Ectodermal cell (in vitro differentiated cells): ENCODE results near the gene RBMS3.
"Not testable (repeated sequence)": the region's sequence is repeated elsewhere in the genome, so short reads cannot be mapped to it uniquely, and the experiment has no call there.

Experiments
- H3K27ac ChIP-seq: 2 replicates; pipeline ENCODE4 v1.7.0; 2013; ENCODE audit warnings: mild to moderate bottlenecking, low read depth, low read length; ENCODE audit not compliant: insufficient read depth, poor library complexity, severe bottlenecking
- H3K27me3 ChIP-seq: 2 replicates; pipeline ENCODE4 v1.7.0; 2013; ENCODE audit warnings: mild to moderate bottlenecking, low read length; ENCODE audit not compliant: insufficient read depth, control insufficient read depth, poor library complexity, severe bottlenecking
- H3K36me3 ChIP-seq: one replicate; pipeline ENCODE4 v1.7.0; 2013; ENCODE audit warnings: low read length; ENCODE audit not compliant: control insufficient read depth, insufficient read depth
- H3K4me1 ChIP-seq: one replicate; pipeline ENCODE4 v1.7.0; 2013; ENCODE audit warnings: low read length; ENCODE audit not compliant: control insufficient read depth, insufficient read depth
- H3K4me3 ChIP-seq: 2 replicates; pipeline ENCODE4 v1.7.0; 2013; ENCODE audit warnings: low read depth, low read length, control low read depth; ENCODE audit not compliant: insufficient read depth
- H3K9me3 ChIP-seq: 2 replicates; pipeline ENCODE4 v1.7.0; 2013; ENCODE audit warnings: mild to moderate bottlenecking, low read length, moderate library complexity; ENCODE audit not compliant: control insufficient read depth
- WGBS, 2 experiments: methylation state at CpG; one replicate each; pipeline ENCODE4 v1.1.7; 2013; ENCODE audit warnings: missing lambda C conversion rate in 2 of 2; 5-methylcytosine and 5-hydroxymethylcytosine counted together

RBMS3 gene

DNA sequence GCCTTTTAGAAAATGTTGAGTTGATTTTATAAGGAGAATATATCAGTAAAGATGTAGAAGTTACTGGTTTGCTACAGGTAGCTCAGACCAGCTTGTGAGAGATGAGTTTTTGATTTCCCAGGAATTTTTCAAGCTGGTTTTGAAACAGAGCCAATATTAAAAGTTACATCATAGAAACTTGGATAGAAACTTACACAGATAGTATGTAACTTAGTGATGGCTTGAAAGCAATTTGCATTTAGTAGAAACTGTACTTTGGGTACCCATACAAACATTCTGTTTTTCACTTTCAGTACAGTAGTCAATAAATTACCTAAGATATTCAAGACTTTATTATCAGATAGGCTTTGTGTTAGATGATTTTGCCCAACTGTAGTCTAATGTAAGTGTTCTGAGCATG is 93.4 kb downstream of the RBMS3 start:
- Histone ChIP-seq H3K27ac (no peak overlapping the region), H3K4me1 (no peaks in the 10 kb centered on the region), H3K36me3 (no peaks in the 10 kb centered on the region), H3K9me3 (no peaks in the 10 kb centered on the region), H3K27me3 (no peaks in the 10 kb centered on the region), H3K4me3 (no peak overlapping the region)

DNA sequence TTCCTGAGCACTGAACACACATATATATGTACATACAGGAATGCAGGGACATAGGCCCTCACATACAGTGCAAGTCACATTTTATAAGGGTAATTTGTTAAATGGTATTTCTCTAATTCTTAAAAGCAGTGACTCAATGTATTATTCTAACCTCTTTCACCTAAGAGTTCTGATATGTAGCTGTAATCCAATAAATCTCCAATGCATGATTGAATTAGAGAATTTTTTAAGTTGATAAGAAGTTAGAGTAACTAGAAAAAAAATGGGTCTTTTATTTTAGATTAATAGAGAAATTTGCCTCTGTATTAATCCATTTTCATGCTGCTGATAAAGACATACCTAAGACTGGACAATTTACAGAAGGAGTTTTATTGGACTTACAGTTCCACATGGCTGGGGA is 98.2 kb downstream of the RBMS3 start:
- no peak overlapping the region for H3K27ac ChIP-seq
- H3K36me3 ChIP-seq: no peaks in the 10 kb centered on the region
- H3K4me1 ChIP-seq: no peaks in the 10 kb centered on the region
- H3K9me3 ChIP-seq: no peaks in the 10 kb centered on the region
- no peaks in the 10 kb centered on the region for H3K27me3 ChIP-seq
- H3K4me3 ChIP-seq: no peak overlapping the region

- WGBS, 2 experiments: 93 to 100% methylated on average over 1 of the region's 1 CpG
- H3K9me3 ChIP-seq: no peaks in the 10 kb centered on the region
These were observed 100.7 kb downstream of the RBMS3 start for GRCh38 chr3:29381595-29381994.

DNA sequence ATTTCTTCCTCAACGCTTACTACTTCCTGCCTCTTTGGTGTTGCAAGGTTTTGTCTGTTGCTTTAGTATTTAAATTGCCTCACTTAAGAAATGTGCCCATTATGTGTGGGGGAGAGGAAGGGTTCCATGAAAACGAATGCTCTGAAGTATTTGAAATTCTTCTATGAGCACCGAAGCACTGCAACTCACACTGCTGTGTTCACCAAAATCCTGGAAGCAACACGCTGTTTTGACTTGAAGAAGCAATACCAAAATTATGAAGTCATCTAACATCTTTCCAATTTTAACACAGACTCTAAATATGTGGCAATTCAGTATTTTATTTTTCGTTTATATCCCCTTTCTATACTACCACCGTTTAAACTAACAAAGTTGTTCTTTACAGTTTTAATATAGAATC is 101.5 kb downstream of the RBMS3 start:
- WGBS, 2 experiments: 92 to 97% methylated on average over 5 to 6 of the region's 6 CpGs
- Histone ChIP-seq H3K36me3 (no peaks in the 10 kb centered on the region), H3K4me1 (no peaks in the 10 kb centered on the region), H3K27me3 (no peaks in the 10 kb centered on the region), H3K27ac (no peak overlapping the region), H3K9me3 (no peaks in the 10 kb centered on the region), H3K4me3 (no peak overlapping the region)

More at GRCh38 chr3:29381595-29381994, 100.7 kb downstream of the RBMS3 start:
- Histone ChIP-seq H3K27ac (no peak overlapping the region), H3K27me3 (no peaks in the 10 kb centered on the region), H3K36me3 (no peaks in the 10 kb centered on the region), H3K4me3 (no peak overlapping the region), H3K4me1 (no peaks in the 10 kb centered on the region)

DNA sequence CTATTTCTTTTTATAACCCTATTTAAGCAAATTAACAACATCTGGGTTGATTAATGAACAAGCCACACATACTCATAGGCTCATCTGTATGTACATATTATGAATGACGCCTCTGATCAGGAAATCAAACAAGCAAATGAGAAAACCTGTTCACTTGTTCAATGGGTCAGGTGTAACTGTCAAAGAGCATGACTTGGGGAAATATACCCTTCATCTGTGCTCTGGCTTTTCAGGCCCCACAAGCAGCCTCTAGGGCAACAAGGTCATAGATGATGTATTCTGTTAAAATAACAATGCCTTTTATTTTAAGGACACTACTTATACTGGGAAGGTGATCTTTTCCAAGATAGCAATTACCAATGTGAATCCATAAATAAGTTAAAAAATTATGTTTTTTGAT is 102.0 kb downstream of the RBMS3 start:
- Histone ChIP-seq H3K27me3 (no peaks in the 10 kb centered on the region), H3K4me3 (no peak overlapping the region), H3K9me3 (no peaks in the 10 kb centered on the region), H3K27ac (no peak overlapping the region), H3K4me1 (no peaks in the 10 kb centered on the region), H3K36me3 (no peaks in the 10 kb centered on the region)
- 100% methylated on average over 1 of the region's 1 CpG for WGBS, 2 experiments

DNA sequence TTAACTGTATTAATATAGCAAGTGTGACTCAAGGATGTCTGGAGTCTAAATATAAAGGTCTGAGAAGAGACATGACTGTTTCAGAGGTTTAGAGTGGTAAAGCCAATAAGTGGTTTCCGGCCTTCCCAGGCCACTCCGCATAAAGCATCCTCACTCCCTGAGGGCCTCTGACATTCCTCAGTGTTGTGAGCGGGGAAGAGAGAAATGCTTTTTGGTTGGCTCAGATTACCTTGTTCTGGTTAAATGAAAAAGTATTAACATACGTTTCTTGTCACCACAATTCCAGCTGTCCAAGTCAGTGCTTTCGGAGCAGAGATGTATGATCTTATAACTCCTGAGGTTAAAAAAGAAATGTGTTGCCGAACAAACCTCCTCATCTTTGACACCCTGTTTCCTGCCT is 103.8 kb downstream of the RBMS3 start:
- H3K27me3 ChIP-seq: no peaks in the 10 kb centered on the region
- WGBS, 2 experiments: 79 to 82% methylated on average over 6 of the region's 6 CpGs

DNA sequence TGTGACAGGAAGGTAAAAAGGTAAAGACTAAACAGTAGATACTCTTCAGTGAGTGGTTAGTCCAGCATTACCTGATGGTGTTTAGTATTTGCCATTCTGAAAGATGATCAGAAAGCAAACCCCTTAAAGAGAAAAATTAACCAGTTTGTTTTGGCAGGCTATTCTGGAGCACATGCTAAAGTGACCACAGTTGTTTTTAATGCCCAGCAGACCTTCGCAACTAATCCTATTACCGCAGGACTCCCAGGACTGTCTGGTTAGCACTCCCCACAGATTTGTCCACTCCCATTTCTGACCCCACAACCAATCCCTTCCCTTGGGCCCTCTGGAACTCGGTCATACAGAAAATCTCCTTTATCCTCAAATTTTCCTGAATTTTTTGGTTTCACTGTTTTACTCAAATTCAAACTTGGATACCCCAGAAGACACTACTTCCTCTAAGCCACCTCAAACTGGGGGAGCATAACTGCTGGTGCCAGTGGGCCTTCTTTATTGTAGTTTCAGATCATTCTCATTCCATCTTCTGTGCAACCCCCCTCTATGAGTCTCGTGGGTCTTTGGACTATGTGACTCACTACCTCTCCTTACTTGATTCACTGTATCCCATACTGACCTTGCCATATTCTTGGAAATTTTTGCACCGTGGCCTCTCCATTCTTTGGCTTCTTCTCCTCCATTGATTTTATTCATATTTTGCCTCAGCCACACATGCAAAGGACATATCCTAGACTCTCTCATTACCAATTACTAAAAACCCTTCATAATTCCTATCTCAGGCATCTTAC is 104.4 kb downstream of the RBMS3 start:
- no peaks in the 10 kb centered on the region for H3K36me3 ChIP-seq
- no peak overlapping the region for H3K4me3 ChIP-seq
- H3K27me3 ChIP-seq: no peaks in the 10 kb centered on the region
- H3K27ac ChIP-seq: no peak overlapping the region
- no peaks in the 10 kb centered on the region for H3K9me3 ChIP-seq
- 91 to 94% methylated on average over 5 of the region's 5 CpGs for WGBS, 2 experiments
- no peaks in the 10 kb centered on the region for H3K4me1 ChIP-seq

More for the DNA sequence above, 103.8 kb downstream of the RBMS3 start:
- H3K4me1 ChIP-seq: no peaks in the 10 kb centered on the region
- no peak overlapping the region for H3K27ac ChIP-seq
- no peak overlapping the region for H3K4me3 ChIP-seq
- H3K36me3 ChIP-seq: no peaks in the 10 kb centered on the region
- H3K9me3 ChIP-seq: no peaks in the 10 kb centered on the region

GRCh38 chr3:29389362-29389761 is 108.5 kb downstream of the RBMS3 start:
- H3K27me3 ChIP-seq: no peaks in the 10 kb centered on the region
- H3K27ac ChIP-seq: no peak overlapping the region
- H3K4me3 ChIP-seq: no peak overlapping the region
- no peaks in the 10 kb centered on the region for H3K4me1 ChIP-seq
- H3K9me3 ChIP-seq: no peaks in the 10 kb centered on the region
- H3K36me3 ChIP-seq: no peaks in the 10 kb centered on the region
- 91 to 92% methylated on average over 2 of the region's 2 CpGs for WGBS, 2 experiments

- no peaks in the 10 kb centered on the region for H3K27me3 ChIP-seq
- H3K9me3 ChIP-seq: no peaks in the 10 kb centered on the region
- H3K4me3 ChIP-seq: no peak overlapping the region
- no peaks in the 10 kb centered on the region for H3K4me1 ChIP-seq
- no peak overlapping the region for H3K27ac ChIP-seq
- H3K36me3 ChIP-seq: no peaks in the 10 kb centered on the region
These were observed 111.9 kb downstream of the RBMS3 start for GRCh38 chr3:29392625-29393388.

- WGBS, 2 experiments: 91 to 93% methylated on average over 4 of the region's 4 CpGs
- H3K4me1 ChIP-seq, H3K27ac ChIP-seq, H3K9me3 ChIP-seq, H3K4me3 ChIP-seq, H3K36me3 ChIP-seq, H3K27me3 ChIP-seq: not testable (repeated sequence)
These were observed 113.1 kb downstream of the RBMS3 start for GRCh38 chr3:29393946-29394345.
